ENCODE data around the gene SNX32. TPM values are rescaled to one million over a fixed set of nuclear protein-coding genes. Genes with fewer than 3 reads are reported as not detected.

SNX32 gene
- total and polyA plus RNA-seq, 2 donors (not counting 3 experiments of a cell fraction or from before 2014, with no cell fraction given): 0.19 TPM; not detected in 1

- FAIRE-seq (peak; percentile 94), DNase-seq (ENCODE audit: low read depth, low spot score) (peak; percentile 94)
- BruUV-seq (replicated peaks): no TSS peak
- Histone ChIP-seq H3K27ac (ENCODE audit: insufficient read depth, low read depth, low read length) (peak within 1 kb of the TSS; percentile 87), H2AFZ (ENCODE audit: low read depth, low read length) (peak within 1 kb of the TSS; percentile 7), H3K4me1 (ENCODE audit: control insufficient read depth, extremely low read depth, insufficient read depth, low read length) (peaks cover 40% of the 10 kb centered on the region), H4K20me1 (replicated peaks; ENCODE audit: control insufficient read depth, extremely low read depth, insufficient read depth, low read length) (no peaks in the 10 kb centered on the region), H3K79me2 (ENCODE audit: control insufficient read depth, insufficient read depth, low read length) (peaks cover 47% of the 10 kb centered on the region), H3K4me3 (replicated peaks in 1 of 3; ENCODE audit: insufficient read depth in 1 of 3, low read depth in 1 of 3, low read length in 3 of 3) (peak within 1 kb of the TSS; percentile 58 to 79 (median 69)), H3K9me1 (replicated peaks; ENCODE audit: control insufficient read depth, extremely low read depth, insufficient read depth, low read length) (no peaks in the 10 kb centered on the region), H3K36me3 (ENCODE audit: control insufficient read depth in 2 of 2, extremely low read depth in 1 of 2, insufficient read depth in 2 of 2, low read length in 2 of 2) (peaks cover 5 to 6% of the 10 kb centered on the region in 2 experiments), H3K9ac (replicated peaks; ENCODE audit: extremely low read depth, insufficient read depth, low read length) (peak within 1 kb of the TSS; percentile 99), H3K9me3 (replicated peaks; ENCODE audit: control insufficient read depth, insufficient read depth, low read length) (no peaks in the 10 kb centered on the region), H3K4me2 (ENCODE audit: insufficient read depth, low read length) (peak within 1 kb of the TSS; percentile 56), H3K27me3 (ENCODE audit: control insufficient read depth in 2 of 2, insufficient read depth in 2 of 2, low read length in 2 of 2) (no peaks in the 10 kb centered on the region)
- CTCF ChIA-PET: interaction anchor here (1.0 to 6.2 kb wide), 4 partner anchors 10 to 16 kb away, joined by 4 to 69 read pairs (median 15); partner anchors contain the start of genes CCDC85B and FIBP
- dilution Hi-C loops (cut with MboI; ENCODE audit: extremely low pct_ligation_motif_present, low sequenced_read_pairs): no loop called here
- TF ChIP-seq, protein P1, sequence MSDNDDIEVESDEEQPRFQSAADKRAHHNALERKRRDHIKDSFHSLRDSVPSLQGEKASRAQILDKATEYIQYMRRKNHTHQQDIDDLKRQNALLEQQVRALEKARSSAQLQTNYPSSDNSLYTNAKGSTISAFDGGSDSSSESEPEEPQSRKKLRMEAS (IDR thresholded peaks at IDR 0.05; ENCODE audit: insufficient read depth, insufficient read length): no peak
- TF ChIP-seq POLR2AphosphoS5 (IDR thresholded peaks at IDR 0.05; ENCODE audit: insufficient read depth, low read depth, low read length) (peak; percentile 100), FOS (IDR thresholded peaks at IDR 0.05; ENCODE audit: borderline replicate concordance, insufficient read depth, low read length) (peak; percentile 82), POLR2A (IDR thresholded peaks at IDR 0.05; ENCODE audit: low read depth, low read length) (peak; percentile 99)
- intact Hi-C loops (cut with micrococcal nuclease): loop anchor here (1.0 kb wide), 1 partner anchor 15 kb away; no protein-coding TSS in a partner anchor
- POLR2A ChIA-PET: interaction anchor here (0.8 to 4.2 kb wide), 6 partner anchors 9 to 18 kb away, joined by 4 to 29 read pairs (median 6); partner anchors contain the start of genes CCDC85B and FIBP
Observed at GRCh38 chr11:65900125-65900898, 66.5 kb downstream of the SNX32 start, which contains the start of gene FOSL1. Gene FOSL1, minus strand, starts transcription at chr11:65900388. Its CDS starts 49 bp downstream, at chr11:65900339.

DNA sequence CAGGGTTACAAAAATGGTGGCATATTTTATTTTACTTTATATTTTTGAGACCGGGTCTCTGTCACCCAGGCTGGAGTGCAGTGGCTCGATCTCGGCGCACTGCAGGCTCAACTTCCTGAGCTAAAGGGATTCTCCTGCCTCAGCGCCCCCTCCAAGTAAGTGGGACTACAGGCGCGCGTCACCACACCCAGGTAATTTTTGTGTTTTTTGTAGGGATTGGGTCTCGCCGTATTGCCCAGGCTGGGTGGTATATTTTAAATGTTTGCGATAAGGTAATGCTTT, 67.1 kb downstream of the SNX32 start:
- BruUV-seq (replicated peaks): no TSS peak

More for the DNA sequence above, 67.1 kb downstream of the SNX32 start:
- Histone ChIP-seq H3K27ac (ENCODE audit: insufficient read depth, low read depth, low read length) (peak overlapping the region; percentile 50), H3K9me1 (replicated peaks; ENCODE audit: control insufficient read depth, extremely low read depth, insufficient read depth, low read length) (no peaks in the 10 kb centered on the region), H3K9me3 (replicated peaks; ENCODE audit: control insufficient read depth, insufficient read depth, low read length) (no peaks in the 10 kb centered on the region), H3K79me2 (ENCODE audit: control insufficient read depth, insufficient read depth, low read length) (peaks cover 41% of the 10 kb centered on the region), H3K27me3 (ENCODE audit: control insufficient read depth in 2 of 2, insufficient read depth in 2 of 2, low read length in 2 of 2) (no peaks in the 10 kb centered on the region), H3K9ac (replicated peaks; ENCODE audit: extremely low read depth, insufficient read depth, low read length) (peak overlapping the region; percentile 48), H4K20me1 (replicated peaks; ENCODE audit: control insufficient read depth, extremely low read depth, insufficient read depth, low read length) (no peaks in the 10 kb centered on the region), H3K4me2 (ENCODE audit: insufficient read depth, low read length) (peak overlapping the region; percentile 56), H3K4me3 (replicated peaks in 1 of 3; ENCODE audit: insufficient read depth in 1 of 3, low read depth in 1 of 3, low read length in 3 of 3) (no peak overlapping the region), H3K4me1 (ENCODE audit: control insufficient read depth, extremely low read depth, insufficient read depth, low read length) (peaks cover 34% of the 10 kb centered on the region), H2AFZ (ENCODE audit: low read depth, low read length) (no peak overlapping the region), H3K36me3 (ENCODE audit: control insufficient read depth in 2 of 2, extremely low read depth in 1 of 2, insufficient read depth in 2 of 2, low read length in 2 of 2) (peaks cover 1 to 2% of the 10 kb centered on the region in 2 experiments)
- DNase-seq (ENCODE audit: low read depth, low spot score): no peak
- POLR2A ChIA-PET: interaction anchor here (0.8 to 4.2 kb wide), 7 partner anchors 10 to 17 kb away, joined by 4 to 29 read pairs (median 6); partner anchors contain the start of genes CCDC85B and FIBP
- TF ChIP-seq POLR2AphosphoS5 (IDR thresholded peaks at IDR 0.05; ENCODE audit: insufficient read depth, low read depth, low read length) (no peak), CTCF (IDR thresholded peaks at IDR 0.05; ENCODE audit: extremely low read depth in 1 of 2, insufficient read depth in 1 of 2, low read depth in 1 of 2, low read length in 2 of 2) (no peak)
- dilution Hi-C loops (cut with MboI; ENCODE audit: extremely low pct_ligation_motif_present, low sequenced_read_pairs): no loop called here
- intact Hi-C loops (cut with micrococcal nuclease): loop anchor here (1.0 kb wide), 1 partner anchor 14 kb away; no protein-coding TSS in a partner anchor
- no peak for FAIRE-seq
- CTCF ChIA-PET: interaction anchor here (1.0 to 6.2 kb wide), 4 partner anchors 11 to 16 kb away, joined by 4 to 69 read pairs (median 15); partner anchors contain the start of genes CCDC85B and FIBP

Data from endothelial cell of umbilical vein (primary cell).